GM12874 (cell line): ENCODE measurements around the gene UNC5A.

ENCODE experiments used
- TF ChIP-seq, protein P1 (sequence below): IDR thresholded peaks from 2 replicates; pipeline ENCODE4 v1.5.1; 2011; ENCODE audit warnings: low read depth, mild to moderate bottlenecking, control low read depth, low read length, moderate library complexity; ENCODE audit not compliant: insufficient read depth

Gene UNC5A

DNA sequence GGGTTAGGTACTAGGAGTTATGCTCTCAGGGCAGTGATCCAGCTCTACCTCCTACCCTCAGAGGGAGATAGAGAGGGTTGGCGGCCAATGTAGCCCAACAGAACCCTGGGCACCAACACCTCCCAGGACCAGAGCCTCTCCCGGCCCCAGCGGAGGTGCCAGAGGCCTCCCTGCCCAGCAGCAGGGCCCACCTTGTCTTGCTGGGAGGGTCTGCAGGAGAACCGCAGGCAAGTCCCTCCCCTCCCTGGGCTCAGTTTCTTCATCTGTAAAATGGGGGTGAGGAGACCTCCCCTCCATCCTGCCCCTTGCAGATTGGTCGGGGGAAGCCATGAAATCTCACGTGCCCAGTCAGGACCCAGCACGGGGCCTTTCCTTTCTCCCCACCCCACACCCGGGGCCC lies 54.4 kb downstream of the UNC5A start:
- TF ChIP-seq, protein P1, sequence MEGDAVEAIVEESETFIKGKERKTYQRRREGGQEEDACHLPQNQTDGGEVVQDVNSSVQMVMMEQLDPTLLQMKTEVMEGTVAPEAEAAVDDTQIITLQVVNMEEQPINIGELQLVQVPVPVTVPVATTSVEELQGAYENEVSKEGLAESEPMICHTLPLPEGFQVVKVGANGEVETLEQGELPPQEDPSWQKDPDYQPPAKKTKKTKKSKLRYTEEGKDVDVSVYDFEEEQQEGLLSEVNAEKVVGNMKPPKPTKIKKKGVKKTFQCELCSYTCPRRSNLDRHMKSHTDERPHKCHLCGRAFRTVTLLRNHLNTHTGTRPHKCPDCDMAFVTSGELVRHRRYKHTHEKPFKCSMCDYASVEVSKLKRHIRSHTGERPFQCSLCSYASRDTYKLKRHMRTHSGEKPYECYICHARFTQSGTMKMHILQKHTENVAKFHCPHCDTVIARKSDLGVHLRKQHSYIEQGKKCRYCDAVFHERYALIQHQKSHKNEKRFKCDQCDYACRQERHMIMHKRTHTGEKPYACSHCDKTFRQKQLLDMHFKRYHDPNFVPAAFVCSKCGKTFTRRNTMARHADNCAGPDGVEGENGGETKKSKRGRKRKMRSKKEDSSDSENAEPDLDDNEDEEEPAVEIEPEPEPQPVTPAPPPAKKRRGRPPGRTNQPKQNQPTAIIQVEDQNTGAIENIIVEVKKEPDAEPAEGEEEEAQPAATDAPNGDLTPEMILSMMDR: no peak

DNA sequence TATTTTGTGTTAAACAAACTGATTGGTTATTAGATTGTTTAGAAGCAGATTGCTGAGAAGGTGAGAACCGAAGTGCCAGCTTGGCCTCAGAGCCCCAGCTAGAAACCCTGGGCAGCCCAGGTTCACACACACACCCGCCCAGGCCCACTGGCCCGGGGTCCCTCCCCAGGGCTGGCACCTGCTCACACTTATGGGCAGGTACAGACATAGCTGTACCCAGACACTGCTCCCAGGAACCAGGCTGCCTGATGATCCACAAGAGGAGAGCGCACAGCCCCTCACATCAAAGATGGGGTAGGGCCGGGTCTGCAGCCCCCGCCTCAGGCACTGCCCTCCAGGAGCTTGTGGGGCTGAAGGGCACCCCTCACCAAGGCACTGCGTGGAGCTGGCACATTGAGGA lies 55.6 kb downstream of the UNC5A start:
- TF ChIP-seq, protein P1: no peak

DNA sequence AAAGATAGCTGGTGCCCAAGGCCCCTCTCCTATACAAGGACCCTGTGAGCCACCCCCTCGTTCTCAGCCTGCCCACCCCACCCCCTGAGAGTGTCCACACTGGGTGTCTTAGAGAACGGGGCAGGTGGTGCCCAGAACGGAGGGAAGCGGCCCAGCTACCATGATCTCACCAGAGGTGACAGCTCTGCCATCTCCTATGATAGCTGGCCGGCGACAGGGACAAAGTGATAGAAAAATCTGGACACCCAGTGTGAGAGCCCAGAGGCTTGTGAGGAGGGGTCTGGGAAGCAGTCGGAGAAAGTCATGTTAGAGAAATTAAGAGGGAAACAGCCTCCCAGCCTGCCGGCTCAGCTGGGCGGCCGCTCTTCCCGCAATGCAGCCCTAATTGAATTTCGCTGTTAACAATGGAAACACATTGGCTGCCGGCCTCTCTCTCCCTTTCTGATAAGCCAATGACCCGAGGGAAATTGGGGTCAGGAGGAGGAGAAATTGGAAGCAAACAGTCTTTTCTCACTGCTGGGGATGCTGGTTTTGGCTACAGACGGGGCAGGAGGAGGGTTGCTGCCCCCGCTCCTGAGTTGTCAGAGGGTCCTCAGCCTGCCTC lies 56.5 kb downstream of the UNC5A start:
- TF ChIP-seq, protein P1: no peak

DNA sequence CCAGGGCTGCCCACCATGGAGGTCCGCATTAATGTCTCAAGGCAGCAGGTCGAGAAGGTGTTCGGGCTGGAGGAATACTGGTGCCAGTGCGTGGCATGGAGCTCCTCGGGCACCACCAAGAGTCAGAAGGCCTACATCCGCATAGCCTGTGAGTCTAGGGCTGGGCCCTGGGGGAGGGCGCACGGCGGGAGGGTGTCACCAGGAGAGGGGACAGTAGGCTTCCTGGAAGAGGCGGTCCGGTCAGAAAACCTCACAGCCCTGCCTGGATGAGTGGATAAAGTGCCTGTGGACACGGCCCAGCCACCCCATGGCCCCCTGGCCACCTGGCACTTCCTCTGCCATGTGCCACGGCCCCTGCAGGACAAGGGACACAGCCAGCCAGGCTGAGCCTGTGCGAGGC lies 57.8 kb downstream of the UNC5A start:
- TF ChIP-seq, protein P1: no peak

DNA sequence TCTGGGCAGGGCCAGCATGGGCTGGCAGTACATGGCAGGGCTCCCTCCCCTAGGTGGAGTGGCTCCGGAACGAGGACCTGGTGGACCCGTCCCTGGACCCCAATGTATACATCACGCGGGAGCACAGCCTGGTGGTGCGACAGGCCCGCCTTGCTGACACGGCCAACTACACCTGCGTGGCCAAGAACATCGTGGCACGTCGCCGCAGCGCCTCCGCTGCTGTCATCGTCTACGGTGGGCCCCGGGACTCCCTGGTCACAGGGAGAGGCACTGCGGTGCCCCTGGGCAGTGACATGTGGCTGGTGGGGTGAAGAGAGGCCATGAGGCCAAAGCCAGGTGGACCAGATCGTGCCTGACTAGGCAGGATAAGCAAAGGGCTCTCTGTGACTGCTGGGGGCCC lies 58.4 kb downstream of the UNC5A start:
- TF ChIP-seq, protein P1: no peak

DNA sequence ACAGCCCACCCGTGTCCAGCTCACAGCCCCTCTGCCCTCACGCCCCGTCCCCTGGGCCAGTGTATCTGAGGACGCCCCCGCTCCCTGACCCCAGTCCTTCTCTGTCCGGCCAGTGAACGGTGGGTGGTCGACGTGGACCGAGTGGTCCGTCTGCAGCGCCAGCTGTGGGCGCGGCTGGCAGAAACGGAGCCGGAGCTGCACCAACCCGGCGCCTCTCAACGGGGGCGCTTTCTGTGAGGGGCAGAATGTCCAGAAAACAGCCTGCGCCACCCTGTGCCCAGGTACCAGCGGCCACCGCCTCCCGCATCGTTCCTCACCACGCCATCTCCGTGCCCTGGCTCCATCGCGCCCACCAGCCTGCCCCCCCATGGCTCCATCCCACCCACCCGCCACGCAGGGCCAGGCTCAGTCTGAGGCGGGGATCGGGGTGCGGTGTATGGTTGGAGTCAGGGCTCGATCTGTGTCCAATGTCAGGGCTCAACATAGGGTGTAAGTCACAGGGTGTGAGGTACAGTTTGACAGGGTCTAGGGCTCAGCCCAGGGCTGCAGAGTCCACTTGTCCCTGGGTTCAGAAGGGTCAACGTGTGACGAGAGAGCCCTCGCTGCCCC lies 59.2 kb downstream of the UNC5A start:
- TF ChIP-seq, protein P1: no peak

DNA sequence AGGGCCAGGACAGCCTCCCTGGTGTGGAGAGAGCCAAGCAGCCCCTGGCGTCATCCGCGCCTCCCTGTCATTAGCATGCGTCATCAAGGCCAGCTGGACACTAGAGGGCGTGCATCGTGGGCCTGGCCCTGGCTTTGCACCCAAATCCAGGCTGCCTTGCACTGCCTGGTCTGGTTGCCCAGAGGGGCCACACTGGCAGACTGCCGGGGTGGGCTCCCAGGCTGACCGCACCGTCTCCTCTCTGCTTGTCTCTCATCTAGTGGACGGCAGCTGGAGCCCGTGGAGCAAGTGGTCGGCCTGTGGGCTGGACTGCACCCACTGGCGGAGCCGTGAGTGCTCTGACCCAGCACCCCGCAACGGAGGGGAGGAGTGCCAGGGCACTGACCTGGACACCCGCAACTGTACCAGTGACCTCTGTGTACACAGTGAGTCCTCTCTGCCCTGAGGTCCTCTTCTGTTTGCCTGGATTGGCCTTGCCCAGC lies 59.8 kb downstream of the UNC5A start:
- TF ChIP-seq, protein P1: peak; percentile 24; the same call in 1 of the 2 replicates
